GM19438 (cell line): ENCODE data around the gene FBXO4.
"Not testable (repeated sequence)": the region's sequence is repeated elsewhere in the genome, so short reads cannot be mapped to it uniquely, and the experiment has no call there.

Experiments used
- ATAC-seq: cut with Tn5 transposase; IDR thresholded peaks from one replicate; pipeline ENCODE4 v1.9.1; 2021; ENCODE audit warnings: low read depth; ENCODE audit not compliant: unreplicated experiment

FBXO4 gene

GRCh38 chr5:41978676-41979075, 53.6 kb downstream of the FBXO4 start:
- ATAC-seq: no peak

GRCh38 chr5:41980396-41980795, 55.3 kb downstream of the FBXO4 start:
- ATAC-seq: no peak

GRCh38 chr5:41980870-41981269, 55.8 kb downstream of the FBXO4 start:
- ATAC-seq: no peak

- ATAC-seq: not testable (repeated sequence)
These were observed 57.8 kb downstream of the FBXO4 start for GRCh38 chr5:41982858-41983257.

- no peak for ATAC-seq
These were observed 58.2 kb downstream of the FBXO4 start for GRCh38 chr5:41983284-41983683.

- no peak for ATAC-seq
These were observed 61.0 kb downstream of the FBXO4 start for GRCh38 chr5:41985945-41986695.
